K562 (cell line): ENCODE results near the gene JMJD1C. TPM values are rescaled to one million over a fixed set of nuclear protein-coding genes. Genes with fewer than 3 reads are reported as not detected.

Source experiments
- CTBP1 ChIP-seq: fragments of 450-650 bp; IDR thresholded peaks from 2 replicates; pipeline ENCODE4 v1.6.1; 2016; ENCODE audit warnings: borderline replicate concordance
- RFX1 ChIP-seq: fragments of 450-650 bp; IDR thresholded peaks from 2 replicates; pipeline ENCODE4 v1.6.1; 2016; ENCODE audit warnings: mild to moderate bottlenecking, moderate library complexity
- SREBF1 ChIP-seq: fragments of 150-350 bp; IDR thresholded peaks from 2 replicates; pipeline ENCODE4 v1.6.1; 2014; ENCODE audit warnings: antibody characterized with exemption, low read depth, low read length, borderline replicate concordance
- SUPT5H ChIP-seq: fragments of 450-650 bp; IDR thresholded peaks from 2 replicates; pipeline ENCODE4 v1.6.1; 2016
- TAF15 ChIP-seq: fragments of 200-400 bp; formaldehyde crosslinking; IDR thresholded peaks from 2 replicates; pipeline ENCODE4 v1.6.1; 2017; ENCODE audit warnings: mild to moderate bottlenecking, low read depth, low read length, moderate library complexity
- ZNF695 ChIP-seq: fragments of 450-650 bp; formaldehyde crosslinking; IDR thresholded peaks from 2 replicates; pipeline ENCODE4 v1.4.0; 2020; ENCODE audit warnings: mild to moderate bottlenecking, moderate library complexity
- polyA plus RNA-seq, 8 experiments: library from polyadenylated mRNA; depleted of rRNA in 4 of 8; stranded (reverse) in 5 of 8; unstranded in 3 of 8; fragments of >200 nt; fragmentation: Nextera tagmentation in 2 of 8; fragmentation: Illumina TruSeq in 1 of 8; extraction: Ambion mirVana in 2 of 8; extraction: Trizol in 1 of 8; gene quantifications; 2 replicates each; pipeline versions ENCODE4 v1.2.1 to v1.2.3, GENCODE V29; 2011 to 2014; ENCODE audit warnings: inconsistent platforms in 1 of 8, missing spikeins in 1 of 8
- total RNA-seq, 7 experiments: library from RNA; depleted of rRNA in 6 of 7; stranded (reverse); fragments of >200 nt in 6 of 7; fragmentation: Illumina TruSeq in 2 of 7; extraction: Trizol in 2 of 7; gene quantifications; 2 replicates each; pipeline versions ENCODE4 v1.2.1 to v1.2.3, GENCODE V29; 2011 to 2021; ENCODE audit warnings: low replicate concordance in 1 of 7
- TF ChIP-seq, protein P1 (sequence below): fragments of 250-450 bp; sonication (Bioruptor Pico); IDR thresholded peaks from 2 replicates; pipeline ENCODE4 v1.5.1; 2021; ENCODE audit warnings: mild to moderate bottlenecking
- TF ChIP-seq, protein P2 (sequence below): fragments of 150-350 bp; IDR thresholded peaks from 2 replicates; pipeline ENCODE4 v1.6.1; 2014; ENCODE audit warnings: low read depth, mild to moderate bottlenecking, low read length, borderline replicate concordance
- TF ChIP-seq, protein P3 (sequence below): fragments of 150-350 bp; conservative IDR thresholded peaks from 2 replicates; pipeline ENCODE4 v1.6.1; 2014; ENCODE audit warnings: low read length
- TF ChIP-seq, protein P4 (sequence below): fragments of 450-650 bp; IDR thresholded peaks from 2 replicates; pipeline ENCODE4 v1.6.1; 2017; ENCODE audit warnings: mild to moderate bottlenecking, moderate library complexity

The JMJD1C gene
- total and polyA plus RNA-seq, 9 of the 15 experiments (the other 6 are each of a cell fraction or from before 2014, with no cell fraction given): 25.3 to 68.0 (median 47.2) TPM

- TF ChIP-seq, protein P1, sequence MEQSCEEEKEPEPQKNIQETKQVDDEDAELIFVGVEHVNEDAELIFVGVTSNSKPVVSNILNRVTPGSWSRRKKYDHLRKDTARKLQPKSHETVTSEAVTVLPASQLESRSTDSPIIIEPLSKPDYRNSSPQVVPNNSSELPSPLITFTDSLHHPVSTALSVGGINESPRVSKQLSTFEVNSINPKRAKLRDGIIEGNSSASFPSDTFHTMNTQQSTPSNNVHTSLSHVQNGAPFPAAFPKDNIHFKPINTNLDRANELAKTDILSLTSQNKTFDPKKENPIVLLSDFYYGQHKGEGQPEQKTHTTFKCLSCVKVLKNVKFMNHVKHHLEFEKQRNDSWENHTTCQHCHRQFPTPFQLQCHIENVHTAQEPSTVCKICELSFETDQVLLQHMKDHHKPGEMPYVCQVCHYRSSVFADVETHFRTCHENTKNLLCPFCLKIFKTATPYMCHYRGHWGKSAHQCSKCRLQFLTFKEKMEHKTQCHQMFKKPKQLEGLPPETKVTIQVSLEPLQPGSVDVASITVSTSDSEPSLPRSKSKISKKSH (CRISPR knock-in tag): no peak
- no peak for TF ChIP-seq ZNF695 (CRISPR knock-in tag)
- TF ChIP-seq TAF15: no peak
- TF ChIP-seq SREBF1: no peak
- no peak for TF ChIP-seq CTBP1
- no peak for TF ChIP-seq RFX1
- TF ChIP-seq, protein P2, sequence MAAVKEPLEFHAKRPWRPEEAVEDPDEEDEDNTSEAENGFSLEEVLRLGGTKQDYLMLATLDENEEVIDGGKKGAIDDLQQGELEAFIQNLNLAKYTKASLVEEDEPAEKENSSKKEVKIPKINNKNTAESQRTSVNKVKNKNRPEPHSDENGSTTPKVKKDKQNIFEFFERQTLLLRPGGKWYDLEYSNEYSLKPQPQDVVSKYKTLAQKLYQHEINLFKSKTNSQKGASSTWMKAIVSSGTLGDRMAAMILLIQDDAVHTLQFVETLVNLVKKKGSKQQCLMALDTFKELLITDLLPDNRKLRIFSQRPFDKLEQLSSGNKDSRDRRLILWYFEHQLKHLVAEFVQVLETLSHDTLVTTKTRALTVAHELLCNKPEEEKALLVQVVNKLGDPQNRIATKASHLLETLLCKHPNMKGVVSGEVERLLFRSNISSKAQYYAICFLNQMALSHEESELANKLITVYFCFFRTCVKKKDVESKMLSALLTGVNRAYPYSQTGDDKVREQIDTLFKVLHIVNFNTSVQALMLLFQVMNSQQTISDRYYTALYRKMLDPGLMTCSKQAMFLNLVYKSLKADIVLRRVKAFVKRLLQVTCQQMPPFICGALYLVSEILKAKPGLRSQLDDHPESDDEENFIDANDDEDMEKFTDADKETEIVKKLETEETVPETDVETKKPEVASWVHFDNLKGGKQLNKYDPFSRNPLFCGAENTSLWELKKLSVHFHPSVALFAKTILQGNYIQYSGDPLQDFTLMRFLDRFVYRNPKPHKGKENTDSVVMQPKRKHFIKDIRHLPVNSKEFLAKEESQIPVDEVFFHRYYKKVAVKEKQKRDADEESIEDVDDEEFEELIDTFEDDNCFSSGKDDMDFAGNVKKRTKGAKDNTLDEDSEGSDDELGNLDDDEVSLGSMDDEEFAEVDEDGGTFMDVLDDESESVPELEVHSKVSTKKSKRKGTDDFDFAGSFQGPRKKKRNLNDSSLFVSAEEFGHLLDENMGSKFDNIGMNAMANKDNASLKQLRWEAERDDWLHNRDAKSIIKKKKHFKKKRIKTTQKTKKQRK: no peak
- TF ChIP-seq, protein P3, sequence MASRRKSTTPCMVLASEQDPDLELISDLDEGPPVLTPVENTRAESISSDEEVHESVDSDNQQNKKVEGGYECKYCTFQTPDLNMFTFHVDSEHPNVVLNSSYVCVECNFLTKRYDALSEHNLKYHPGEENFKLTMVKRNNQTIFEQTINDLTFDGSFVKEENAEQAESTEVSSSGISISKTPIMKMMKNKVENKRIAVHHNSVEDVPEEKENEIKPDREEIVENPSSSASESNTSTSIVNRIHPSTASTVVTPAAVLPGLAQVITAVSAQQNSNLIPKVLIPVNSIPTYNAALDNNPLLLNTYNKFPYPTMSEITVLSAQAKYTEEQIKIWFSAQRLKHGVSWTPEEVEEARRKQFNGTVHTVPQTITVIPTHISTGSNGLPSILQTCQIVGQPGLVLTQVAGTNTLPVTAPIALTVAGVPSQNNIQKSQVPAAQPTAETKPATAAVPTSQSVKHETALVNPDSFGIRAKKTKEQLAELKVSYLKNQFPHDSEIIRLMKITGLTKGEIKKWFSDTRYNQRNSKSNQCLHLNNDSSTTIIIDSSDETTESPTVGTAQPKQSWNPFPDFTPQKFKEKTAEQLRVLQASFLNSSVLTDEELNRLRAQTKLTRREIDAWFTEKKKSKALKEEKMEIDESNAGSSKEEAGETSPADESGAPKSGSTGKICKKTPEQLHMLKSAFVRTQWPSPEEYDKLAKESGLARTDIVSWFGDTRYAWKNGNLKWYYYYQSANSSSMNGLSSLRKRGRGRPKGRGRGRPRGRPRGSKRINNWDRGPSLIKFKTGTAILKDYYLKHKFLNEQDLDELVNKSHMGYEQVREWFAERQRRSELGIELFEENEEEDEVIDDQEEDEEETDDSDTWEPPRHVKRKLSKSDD: no peak
- TF ChIP-seq, protein P4, sequence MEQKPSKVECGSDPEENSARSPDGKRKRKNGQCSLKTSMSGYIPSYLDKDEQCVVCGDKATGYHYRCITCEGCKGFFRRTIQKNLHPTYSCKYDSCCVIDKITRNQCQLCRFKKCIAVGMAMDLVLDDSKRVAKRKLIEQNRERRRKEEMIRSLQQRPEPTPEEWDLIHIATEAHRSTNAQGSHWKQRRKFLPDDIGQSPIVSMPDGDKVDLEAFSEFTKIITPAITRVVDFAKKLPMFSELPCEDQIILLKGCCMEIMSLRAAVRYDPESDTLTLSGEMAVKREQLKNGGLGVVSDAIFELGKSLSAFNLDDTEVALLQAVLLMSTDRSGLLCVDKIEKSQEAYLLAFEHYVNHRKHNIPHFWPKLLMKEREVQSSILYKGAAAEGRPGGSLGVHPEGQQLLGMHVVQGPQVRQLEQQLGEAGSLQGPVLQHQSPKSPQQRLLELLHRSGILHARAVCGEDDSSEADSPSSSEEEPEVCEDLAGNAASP: no peak
- TF ChIP-seq SUPT5H: no peak
Measured at GRCh38 chr10:63253040-63253439, 212.7 kb downstream of the JMJD1C start (continued).
